GM23338 (cell line): ENCODE data around the gene TMEM236. TPM values are rescaled to one million over a fixed set of nuclear protein-coding genes. Genes with fewer than 3 reads are reported as not detected.

ENCODE experiments used
- ATAC-seq: fragments of 200-7000 bp; cut with Tn5 transposase; 3 replicates; pipeline ENCODE4 v1.9.1; 2020
- DNase-seq: peaks from one replicate; pipeline ENCODE4 v3.0.0-alpha.2; 2015; ENCODE audit warnings: low spot score
- H2AFZ ChIP-seq: fragments of 200-600 bp; sonication (generic); 2 replicates; pipeline ENCODE4 v1.8.0; 2016; ENCODE audit warnings: antibody characterized with exemption, mild to moderate bottlenecking, moderate library complexity
- H3F3A ChIP-seq: fragments of 200-600 bp; sonication (generic); replicated peaks from 2 replicates; pipeline ENCODE4 v1.8.0; 2017; ENCODE audit warnings: antibody characterized with exemption, mixed run types, low read depth
- H3K27ac ChIP-seq: fragments of 200-600 bp; sonication (generic); 2 replicates; pipeline ENCODE4 v1.6.1; 2016; ENCODE audit warnings: low read depth
- H3K27me3 ChIP-seq: fragments of 200-600 bp; sonication (generic); 2 replicates; pipeline ENCODE4 v1.8.0; 2016; ENCODE audit warnings: mild to moderate bottlenecking, mixed run types, moderate library complexity; ENCODE audit not compliant: insufficient read depth
- H3K36me3 ChIP-seq: fragments of 200-600 bp; sonication (generic); 2 replicates; pipeline ENCODE4 v1.8.0; 2016; ENCODE audit warnings: mild to moderate bottlenecking; ENCODE audit not compliant: insufficient read depth
- H3K4me1 ChIP-seq: fragments of 200-600 bp; sonication (generic); 2 replicates; pipeline ENCODE4 v1.8.0; 2016; ENCODE audit warnings: mild to moderate bottlenecking, moderate library complexity; ENCODE audit not compliant: insufficient read depth
- H3K4me2 ChIP-seq: fragments of 200-600 bp; sonication (generic); 2 replicates; pipeline ENCODE4 v1.7.1; 2017; ENCODE audit warnings: mixed run types
- H3K4me3 ChIP-seq: fragments of 200-600 bp; sonication (generic); 2 replicates; pipeline ENCODE4 v1.6.1; 2016; ENCODE audit warnings: mixed run types
- H3K79me2 ChIP-seq: fragments of 200-600 bp; sonication (generic); replicated peaks from 2 replicates; pipeline ENCODE4 v1.8.0; 2017; ENCODE audit warnings: mild to moderate bottlenecking; ENCODE audit not compliant: insufficient read depth
- H3K9me2 ChIP-seq: fragments of 200-600 bp; sonication (generic); 2 replicates; pipeline ENCODE4 v1.8.0; 2017; ENCODE audit not compliant: insufficient read depth
- H4K20me1 ChIP-seq: fragments of 200-600 bp; sonication (generic); replicated peaks from 2 replicates; pipeline ENCODE4 v1.8.0; 2017; ENCODE audit warnings: mild to moderate bottlenecking; ENCODE audit not compliant: insufficient read depth
- H3K27ac Mint-ChIP-seq: 2 replicates; pipeline ENCODE4 v1.8.0; 2020; ENCODE audit warnings: inconsistent platforms, mild to moderate bottlenecking, moderate library complexity, mixed read lengths
- H3K27me3 Mint-ChIP-seq: 3 replicates; pipeline ENCODE4 v1.8.0; 2022; ENCODE audit warnings: low read depth, mild to moderate bottlenecking, moderate library complexity, mixed read lengths, inconsistent platforms; ENCODE audit not compliant: insufficient read depth, poor library complexity
- H3K36me3 Mint-ChIP-seq: 3 replicates; pipeline ENCODE4 v1.8.0; 2021; ENCODE audit warnings: low read depth, mild to moderate bottlenecking, inconsistent platforms, moderate library complexity, mixed read lengths
- H3K4me1 Mint-ChIP-seq: 3 replicates; pipeline ENCODE4 v1.8.0; 2020; ENCODE audit warnings: mild to moderate bottlenecking, inconsistent platforms, mixed read lengths
- H3K4me3 Mint-ChIP-seq: 3 replicates; pipeline ENCODE4 v1.8.0; 2021; ENCODE audit warnings: moderate library complexity, mild to moderate bottlenecking, inconsistent platforms, mixed read lengths
- H3K9me3 Mint-ChIP-seq: 3 replicates; pipeline ENCODE4 v1.8.0; 2020; ENCODE audit warnings: moderate library complexity, mild to moderate bottlenecking, inconsistent platforms, mixed read lengths
- CREB1 ChIP-seq: fragments of 250-450 bp; sonication (Bioruptor Pico); IDR thresholded peaks from 2 replicates; pipeline ENCODE4 v1.5.0; 2020; ENCODE audit warnings: low read depth, mild to moderate bottlenecking, moderate library complexity
- CTCF ChIP-seq, 2 experiments: fragments of 200-600 bp in 1 of 2; sonication (generic) in 1 of 2; conservative IDR thresholded peaks; 2 replicates each; pipeline versions ENCODE4 v1.5.1 to v1.6.1; 2016 to 2017; ENCODE audit warnings: antibody characterized with exemption in 2 of 2, low read depth in 2 of 2, mild to moderate bottlenecking in 2 of 2, moderate library complexity in 1 of 2
- ETS1 ChIP-seq: IDR thresholded peaks from 2 replicates; pipeline ENCODE4 v1.6.1; 2016; ENCODE audit warnings: antibody characterized with exemption
- EZH2 ChIP-seq: fragments of 200-600 bp; sonication (generic); IDR thresholded peaks from one replicate; pipeline ENCODE4 v1.8.0; 2017; ENCODE audit warnings: antibody characterized with exemption, mild to moderate bottlenecking, low read depth; ENCODE audit not compliant: unreplicated experiment
- EZH2phosphoT487 ChIP-seq: fragments of 200-600 bp; sonication (generic); IDR thresholded peaks from one replicate; pipeline ENCODE4 v1.8.1; 2018; ENCODE audit warnings: antibody characterized with exemption; ENCODE audit not compliant: unreplicated experiment
- NANOG ChIP-seq: IDR thresholded peaks from 2 replicates; pipeline ENCODE4 v1.6.1; 2016; ENCODE audit warnings: antibody characterized with exemption, borderline replicate concordance
- POLR2AphosphoS5 ChIP-seq: IDR thresholded peaks from 2 replicates; pipeline ENCODE4 v1.6.1; 2016; ENCODE audit warnings: antibody characterized with exemption, low read depth
- REST ChIP-seq: IDR thresholded peaks from one replicate; pipeline ENCODE4 v1.6.1; 2018; ENCODE audit warnings: antibody characterized with exemption; ENCODE audit not compliant: unreplicated experiment
- STAT1 ChIP-seq: IDR thresholded peaks from one replicate; pipeline ENCODE4 v1.6.1; 2016; ENCODE audit warnings: antibody characterized with exemption; ENCODE audit not compliant: unreplicated experiment
- ZNF114 ChIP-seq: fragments of 250-450 bp; sonication (Bioruptor Pico); IDR thresholded peaks from 2 replicates; pipeline ENCODE4 v1.5.0; 2020; ENCODE audit warnings: mild to moderate bottlenecking, moderate library complexity
- ZNF331 ChIP-seq: fragments of 250-450 bp; sonication (Bioruptor Pico); IDR thresholded peaks from 2 replicates; pipeline ENCODE4 v1.5.0; 2020; ENCODE audit warnings: low read depth, mild to moderate bottlenecking, moderate library complexity
- polyA plus RNA-seq: library from polyadenylated mRNA; unstranded; fragments of >200 nt; fragmentation: Nextera tagmentation; extraction: Ambion mirVana; gene quantifications from 2 replicates; pipeline ENCODE4 v1.2.1, GENCODE V29; 2016
- total RNA-seq: library from RNA; depleted of rRNA; stranded (reverse); fragments of >200 nt; shearing (Covaris generic); gene quantifications from 2 replicates; pipeline ENCODE4 v1.2.3, GENCODE V29; 2014

TMEM236 gene
- total and polyA plus RNA-seq, 2 experiments from 2014 or later: 0.03 TPM

- TF ChIP-seq REST (no peak), CTCF (conservative IDR thresholded peaks at IDR 0.05; ENCODE audit: low read depth in 2 of 2) (no peak), POLR2AphosphoS5 (no peak), EZH2phosphoT487 (no peak), ETS1 (no peak), STAT1 (no peak), ZNF331 (CRISPR knock-in tag) (no peak), CREB1 (CRISPR knock-in tag) (no peak), ZNF114 (CRISPR knock-in tag) (no peak)
These were observed 59.3 kb downstream of the TMEM236 start (continued) for GRCh38 chr10:17811146-17811865.

GRCh38 chr10:17814973-17815372 is 63.0 kb downstream of the TMEM236 start:
- H3K4me1 Mint-ChIP-seq: peaks cover under 1% of the 10 kb centered on the region; the same call in 1 of the 3 replicates
- TF ChIP-seq EZH2phosphoT487: no peak
- TF ChIP-seq CREB1 (CRISPR knock-in tag): no peak
- TF ChIP-seq ZNF331 (CRISPR knock-in tag): no peak
- TF ChIP-seq REST: no peak
- TF ChIP-seq POLR2AphosphoS5: no peak
- TF ChIP-seq NANOG: no peak
- TF ChIP-seq EZH2: no peak

More at GRCh38 chr10:17814973-17815372, 63.0 kb downstream of the TMEM236 start:
- no peak overlapping the region for H3K27ac ChIP-seq
- H3K36me3 ChIP-seq: no peaks in the 10 kb centered on the region
- H3K4me1 ChIP-seq: no peaks in the 10 kb centered on the region
- no peak overlapping the region for H3K4me2 ChIP-seq
- no peaks in the 10 kb centered on the region for H4K20me1 ChIP-seq
- no peak overlapping the region for H3K4me3 ChIP-seq
- Mint-ChIP-seq H3K4me3 (no peak overlapping the region), H3K27me3 (peaks cover 5% of the 10 kb centered on the region), H3K27ac (no peak overlapping the region), H3K36me3 (no peaks in the 10 kb centered on the region), H3K9me3 (no peaks in the 10 kb centered on the region)
- H3K27me3 ChIP-seq: no peaks in the 10 kb centered on the region
- no peak for DNase-seq
- no peaks in the 10 kb centered on the region for H3F3A ChIP-seq
- H3K79me2 ChIP-seq: no peaks in the 10 kb centered on the region
- H3K9me2 ChIP-seq: no peaks in the 10 kb centered on the region
- no peak overlapping the region for H2AFZ ChIP-seq
- ATAC-seq: no peak
